ENCODE results near the gene PHYHD1.

Gene PHYHD1

GRCh38 chr9:128945798-128946501 lies 25.2 kb downstream of the PHYHD1 start:
- peak overlapping the region in 1 of 2 experiments; percentile 33 for H2BK12ac ChIP-seq (ENCODE audit: low read length in 2 of 2)
- H3K9ac ChIP-seq (ENCODE audit: low read length), result no peak overlapping the region
- WGBS, result 98% methylated on average over 19 of the region's 19 CpGs
- peak overlapping the region in 1 of 2 experiments; percentile 41 for H3K23ac ChIP-seq (ENCODE audit: low read length in 2 of 2)
- H2AK5ac ChIP-seq (ENCODE audit: low read length, severe bottlenecking), result no peak overlapping the region
- H2AFZ ChIP-seq (ENCODE audit: low read depth, low read length), result no peak overlapping the region
- H3K36me3 ChIP-seq (ENCODE audit: control insufficient read depth in 1 of 2, insufficient read depth in 2 of 2, low read depth in 1 of 2, low read length in 2 of 2), result peaks cover 48 to 51% of the 10 kb centered on the region in 2 experiments
- no peak overlapping the region for H3K18ac ChIP-seq (ENCODE audit: low read depth in 1 of 2, low read length in 2 of 2)
- H3K4me2 ChIP-seq (ENCODE audit: low read length, poor library complexity, severe bottlenecking), result no peak overlapping the region
- no peak overlapping the region for H2BK5ac ChIP-seq (ENCODE audit: low read depth, low read length, poor library complexity, severe bottlenecking)
- H3K27me3 ChIP-seq (ENCODE audit: control insufficient read depth in 1 of 2, insufficient read depth in 1 of 2, low read length in 2 of 2), result no peaks in the 10 kb centered on the region
- H3K79me1 ChIP-seq (replicated peaks; ENCODE audit: low read length, poor library complexity, severe bottlenecking), result peaks cover 47% of the 10 kb centered on the region
- no peak overlapping the region for H3K4ac ChIP-seq (ENCODE audit: low read depth in 1 of 2, low read length in 2 of 2)
- H4K91ac ChIP-seq (ENCODE audit: low read length), result no peak overlapping the region
- H2BK15ac ChIP-seq (ENCODE audit: low read depth, poor library complexity, severe bottlenecking), result no peak overlapping the region
- H3K4me1 ChIP-seq (ENCODE audit: control insufficient read depth, insufficient read depth, low read depth, low read length), result peaks cover 13% of the 10 kb centered on the region
- H3K14ac ChIP-seq (ENCODE audit: low read length in 2 of 2), result no peak overlapping the region
- no peaks in the 10 kb centered on the region for H3K9me3 ChIP-seq (ENCODE audit: control insufficient read depth, low read length)
- peak overlapping the region in 1 of 2 experiments; percentile 92 for H3K4me3 ChIP-seq (ENCODE audit: insufficient read depth in 1 of 2, low read depth in 1 of 2, low read length in 2 of 2)
- H2BK120ac ChIP-seq (ENCODE audit: low read depth, low read length), result no peak overlapping the region
- DNase-seq, result no peak
- H3K27ac ChIP-seq (ENCODE audit: low read length, poor library complexity, severe bottlenecking), result no peak overlapping the region
- no peak overlapping the region for H4K8ac ChIP-seq (ENCODE audit: low read length)

GRCh38 chr9:128946571-128947276 lies 25.9 kb downstream of the PHYHD1 start:
- H3K9me3 ChIP-seq (ENCODE audit: control insufficient read depth, low read length), result no peaks in the 10 kb centered on the region

GRCh38 chr9:128947277-128947526 lies 26.4 kb downstream of the PHYHD1 start:
- no peak for DNase-seq
- H3K4me3 ChIP-seq (ENCODE audit: insufficient read depth in 1 of 2, low read depth in 1 of 2, low read length in 2 of 2), result peak overlapping the region; percentile 76 to 92
- no peak overlapping the region for H2BK5ac ChIP-seq (ENCODE audit: low read depth, low read length, poor library complexity, severe bottlenecking)
- no peak overlapping the region for H2BK120ac ChIP-seq (ENCODE audit: low read depth, low read length)
- H3K27ac ChIP-seq (ENCODE audit: low read length, poor library complexity, severe bottlenecking), result peak overlapping the region; percentile 88
- peak overlapping the region in 1 of 2 experiments; percentile 49 for H2BK12ac ChIP-seq (ENCODE audit: low read length in 2 of 2)
- peak overlapping the region; percentile 54 for H3K4me2 ChIP-seq (ENCODE audit: low read length, poor library complexity, severe bottlenecking)
- peak overlapping the region; percentile 97 for H3K9ac ChIP-seq (ENCODE audit: low read length)
- peak overlapping the region in 1 of 2 experiments; percentile 71 for H3K23ac ChIP-seq (ENCODE audit: low read length in 2 of 2)
- H3K36me3 ChIP-seq (ENCODE audit: control insufficient read depth in 1 of 2, insufficient read depth in 2 of 2, low read depth in 1 of 2, low read length in 2 of 2), result peaks cover 42 to 48% of the 10 kb centered on the region in 2 experiments
- H3K9me3 ChIP-seq (ENCODE audit: control insufficient read depth, low read length), result no peaks in the 10 kb centered on the region
- no peak overlapping the region for H2AK5ac ChIP-seq (ENCODE audit: low read length, severe bottlenecking)
- no peak overlapping the region for H2BK15ac ChIP-seq (ENCODE audit: low read depth, poor library complexity, severe bottlenecking)
- H4K8ac ChIP-seq (ENCODE audit: low read length), result peak overlapping the region; percentile 96
- H3K18ac ChIP-seq (ENCODE audit: low read depth in 1 of 2, low read length in 2 of 2), result peak overlapping the region; percentile 90 to 94
- WGBS, result 1% methylated on average over 20 of the region's 20 CpGs
- peak overlapping the region; percentile 57 for H4K91ac ChIP-seq (ENCODE audit: low read length)
- H3K14ac ChIP-seq (ENCODE audit: low read length in 2 of 2), result peak overlapping the region in 1 of 2 experiments; percentile 98
- peaks cover 13% of the 10 kb centered on the region for H3K4me1 ChIP-seq (ENCODE audit: control insufficient read depth, insufficient read depth, low read depth, low read length)
- H3K79me1 ChIP-seq (replicated peaks; ENCODE audit: low read length, poor library complexity, severe bottlenecking), result peaks cover 48% of the 10 kb centered on the region
- H2AFZ ChIP-seq (ENCODE audit: low read depth, low read length), result peak overlapping the region; percentile 85
- peak overlapping the region; percentile 52 to 85 for H3K4ac ChIP-seq (ENCODE audit: low read depth in 1 of 2, low read length in 2 of 2)
- H3K27me3 ChIP-seq (ENCODE audit: control insufficient read depth in 1 of 2, insufficient read depth in 1 of 2, low read length in 2 of 2), result no peaks in the 10 kb centered on the region

More at GRCh38 chr9:128946571-128947276, 25.9 kb downstream of the PHYHD1 start:
- Histone ChIP-seq H3K14ac (ENCODE audit: low read length in 2 of 2) (peak overlapping the region in 1 of 2 experiments; percentile 98), H3K27me3 (ENCODE audit: control insufficient read depth in 1 of 2, insufficient read depth in 1 of 2, low read length in 2 of 2) (no peaks in the 10 kb centered on the region), H2BK12ac (ENCODE audit: low read length in 2 of 2) (peak overlapping the region in 1 of 2 experiments; percentile 49), H3K4me3 (ENCODE audit: insufficient read depth in 1 of 2, low read depth in 1 of 2, low read length in 2 of 2) (peak overlapping the region; percentile 76 to 92), H3K4me1 (ENCODE audit: control insufficient read depth, insufficient read depth, low read depth, low read length) (peaks cover 13% of the 10 kb centered on the region), H2AFZ (ENCODE audit: low read depth, low read length) (peak overlapping the region; percentile 85), H3K36me3 (ENCODE audit: control insufficient read depth in 1 of 2, insufficient read depth in 2 of 2, low read depth in 1 of 2, low read length in 2 of 2) (peaks cover 40 to 50% of the 10 kb centered on the region in 2 experiments), H3K9ac (ENCODE audit: low read length) (peak overlapping the region; percentile 97), H4K8ac (ENCODE audit: low read length) (peak overlapping the region; percentile 96), H3K4me2 (ENCODE audit: low read length, poor library complexity, severe bottlenecking) (peak overlapping the region; percentile 54), H3K4ac (ENCODE audit: low read depth in 1 of 2, low read length in 2 of 2) (peak overlapping the region; percentile 52 to 85), H2AK5ac (ENCODE audit: low read length, severe bottlenecking) (no peak overlapping the region), H3K27ac (ENCODE audit: low read length, poor library complexity, severe bottlenecking) (peak overlapping the region; percentile 88), H3K79me1 (replicated peaks; ENCODE audit: low read length, poor library complexity, severe bottlenecking) (peaks cover 45% of the 10 kb centered on the region), H2BK120ac (ENCODE audit: low read depth, low read length) (no peak overlapping the region), H3K23ac (ENCODE audit: low read length in 2 of 2) (peak overlapping the region in 1 of 2 experiments; percentile 71), H2BK15ac (ENCODE audit: low read depth, poor library complexity, severe bottlenecking) (peak overlapping the region; percentile 2), H3K18ac (ENCODE audit: low read depth in 1 of 2, low read length in 2 of 2) (peak overlapping the region; percentile 90 to 94), H4K91ac (ENCODE audit: low read length) (peak overlapping the region; percentile 57), H2BK5ac (ENCODE audit: low read depth, low read length, poor library complexity, severe bottlenecking) (no peak overlapping the region)
- DNase-seq, result no peak
- WGBS, result 36% methylated on average over 30 of the region's 30 CpGs

All from mesenchymal stem cell (in vitro differentiated cells and primary cell).